Endothelial cell (in vitro differentiated cells): ENCODE results near the gene TM9SF3. TPM values are rescaled to one million over a fixed set of nuclear protein-coding genes. Genes with fewer than 3 reads are reported as not detected.

Experiments used
- DNase-seq: peaks from one replicate; pipeline ENCODE4 v3.0.0; 2021; ENCODE audit warnings: low spot score
- H3K27ac Mint-ChIP-seq: one replicate; pipeline ENCODE4 v1.8.0; 2021; ENCODE audit warnings: mixed read lengths, inconsistent platforms; ENCODE audit not compliant: unreplicated experiment
- H3K27me3 Mint-ChIP-seq: one replicate; pipeline ENCODE4 v1.8.0; 2021; ENCODE audit warnings: mild to moderate bottlenecking, moderate library complexity, mixed read lengths, inconsistent platforms; ENCODE audit not compliant: unreplicated experiment
- H3K36me3 Mint-ChIP-seq: one replicate; pipeline ENCODE4 v1.8.0; 2021; ENCODE audit warnings: mild to moderate bottlenecking, low read depth, mixed read lengths, inconsistent platforms; ENCODE audit not compliant: unreplicated experiment
- H3K4me1 Mint-ChIP-seq: one replicate; pipeline ENCODE4 v1.8.0; 2021; ENCODE audit warnings: mild to moderate bottlenecking, mixed read lengths, inconsistent platforms; ENCODE audit not compliant: unreplicated experiment
- H3K4me3 Mint-ChIP-seq: one replicate; pipeline ENCODE4 v1.8.0; 2021; ENCODE audit warnings: mild to moderate bottlenecking, mixed read lengths, inconsistent platforms; ENCODE audit not compliant: unreplicated experiment
- H3K9me3 Mint-ChIP-seq: one replicate; pipeline ENCODE4 v1.8.0; 2021; ENCODE audit warnings: mixed read lengths, inconsistent platforms; ENCODE audit not compliant: unreplicated experiment
- CTCF ChIP-seq: fragments of 200-600 bp; sonication (generic); IDR thresholded peaks from one replicate; pipeline ENCODE4 v1.5.0; 2021; ENCODE audit warnings: antibody characterized with exemption; ENCODE audit not compliant: unreplicated experiment
- total RNA-seq: library from RNA; stranded (reverse); fragmentation: NEBNext Ultra II Directional; extraction: Animal tissue kit (Norgen Biotek cat#: 25700); gene quantifications from one replicate; pipeline ENCODE4 v1.2.1, GENCODE V29; 2021; ENCODE audit not compliant: unreplicated experiment

Gene TM9SF3
- total RNA-seq, 1 donor from 2014 or later: 157 TPM

GRCh38 chr10:96513305-96513697 is 73.5 kb downstream of the TM9SF3 start:
- no peak for TF ChIP-seq CTCF
- DNase-seq: no peak
- no peak overlapping the region for H3K27ac Mint-ChIP-seq
- H3K36me3 Mint-ChIP-seq: no peaks in the 10 kb centered on the region
- H3K9me3 Mint-ChIP-seq: no peaks in the 10 kb centered on the region
- no peak overlapping the region for H3K4me3 Mint-ChIP-seq
- peaks cover 11% of the 10 kb centered on the region for H3K4me1 Mint-ChIP-seq
- peaks cover 16% of the 10 kb centered on the region for H3K27me3 Mint-ChIP-seq

GRCh38 chr10:96512524-96513304 is 74.1 kb downstream of the TM9SF3 start:
- Mint-ChIP-seq H3K9me3 (no peaks in the 10 kb centered on the region), H3K4me3 (peak overlapping the region; percentile 85), H3K4me1 (peaks cover 11% of the 10 kb centered on the region), H3K27me3 (peaks cover 16% of the 10 kb centered on the region), H3K36me3 (no peaks in the 10 kb centered on the region), H3K27ac (no peak overlapping the region)
- no peak for TF ChIP-seq CTCF
- peak; percentile 38 for DNase-seq

- Mint-ChIP-seq H3K4me3 (no peak overlapping the region), H3K4me1 (peaks cover 11% of the 10 kb centered on the region), H3K27me3 (peaks cover 18% of the 10 kb centered on the region), H3K27ac (no peak overlapping the region), H3K36me3 (no peaks in the 10 kb centered on the region), H3K9me3 (no peaks in the 10 kb centered on the region)
- peak; percentile 24 for TF ChIP-seq CTCF
- peak; percentile 64 for DNase-seq
Observed at GRCh38 chr10:96511044-96511945, 75.5 kb downstream of the TM9SF3 start.

GRCh38 chr10:96509017-96509641 is 77.7 kb downstream of the TM9SF3 start:
- Mint-ChIP-seq H3K9me3 (no peaks in the 10 kb centered on the region), H3K4me1 (peaks cover 7% of the 10 kb centered on the region), H3K4me3 (no peak overlapping the region), H3K36me3 (no peaks in the 10 kb centered on the region), H3K27me3 (peaks cover 13% of the 10 kb centered on the region), H3K27ac (no peak overlapping the region)
- no peak for DNase-seq
- TF ChIP-seq CTCF: no peak
